GM12878 (cell line): Measurements from ENCODE around the gene SPATA3. TPM values are rescaled to one million over a fixed set of nuclear protein-coding genes. Genes with fewer than 3 reads are reported as not detected.
A peak's percentile ranks its signal among the peaks of the same experiment; 100 is the strongest.

Source experiments
- CBX3 ChIP-seq: fragments of 200-600 bp; sonication (generic); IDR thresholded peaks from 2 replicates; pipeline ENCODE4 v1.6.1; 2016; ENCODE audit warnings: low read depth, borderline replicate concordance
- CEBPZ ChIP-seq: fragments of 150-350 bp; IDR thresholded peaks from 2 replicates; pipeline ENCODE4 v1.6.1; 2016; ENCODE audit warnings: low read depth, low read length
- CHD1 ChIP-seq: IDR thresholded peaks from 2 replicates; pipeline ENCODE4 v1.6.1; 2012; ENCODE audit warnings: low read depth, low read length, improper control_type of control experiment
- ESRRA ChIP-seq: IDR thresholded peaks from 2 replicates; pipeline ENCODE4 v1.6.1; 2012; ENCODE audit warnings: mild to moderate bottlenecking, low read length, improper control_type of control experiment
- EZH2 ChIP-seq: IDR thresholded peaks from 2 replicates; pipeline ENCODE4 v1.6.1; 2012; ENCODE audit warnings: low read depth, mild to moderate bottlenecking, control low read depth, inconsistent platforms, low read length, borderline replicate concordance; ENCODE audit not compliant: control insufficient read depth
- FOXK2 ChIP-seq: fragments of 450-650 bp; IDR thresholded peaks from 2 replicates; pipeline ENCODE4 v1.6.1; 2017; ENCODE audit warnings: mild to moderate bottlenecking, moderate library complexity
- NKRF ChIP-seq: fragments of 450-650 bp; conservative IDR thresholded peaks from 2 replicates; pipeline ENCODE4 v1.6.1; 2017; ENCODE audit warnings: mild to moderate bottlenecking, moderate library complexity
- NR2F1 ChIP-seq: fragments of 450-650 bp; conservative IDR thresholded peaks from 2 replicates; pipeline ENCODE4 v1.6.1; 2017; ENCODE audit warnings: mild to moderate bottlenecking
- POLR2A ChIP-seq: IDR thresholded peaks from 2 replicates; pipeline ENCODE4 v1.6.1; 2011; ENCODE audit warnings: low read depth, mild to moderate bottlenecking, low read length
- POU2F2 ChIP-seq: IDR thresholded peaks from 3 replicates; pipeline ENCODE4 v1.6.1; 2011; ENCODE audit warnings: low read depth, mild to moderate bottlenecking, low read length, borderline replicate concordance
- PRDM15 ChIP-seq: fragments of 450-650 bp; formaldehyde crosslinking; IDR thresholded peaks from 2 replicates; pipeline ENCODE4 v1.4.0; 2020; ENCODE audit warnings: mild to moderate bottlenecking, moderate library complexity
- RAD51 ChIP-seq: fragments of 450-650 bp; IDR thresholded peaks from 2 replicates; pipeline ENCODE4 v1.6.1; 2016; ENCODE audit warnings: moderate library complexity, mild to moderate bottlenecking, inconsistent platforms
- REST ChIP-seq: IDR thresholded peaks from 2 replicates; pipeline ENCODE4 v1.6.1; 2012; ENCODE audit warnings: mild to moderate bottlenecking, low read depth, low read length
- polyA plus RNA-seq, 11 experiments: library from polyadenylated mRNA; depleted of rRNA in 4 of 11; unstranded in 6 of 11; stranded (reverse) in 5 of 11; fragments of >200 nt; fragmentation: Nextera tagmentation in 4 of 11; fragmentation: Illumina TruSeq in 1 of 11; extraction: Ambion mirVana in 4 of 11; extraction: Trizol in 1 of 11; gene quantifications; 1 replicate in 1 of 11; 2 replicates in 10 of 11; pipeline versions ENCODE4 v1.2.1 to v1.2.3, GENCODE V29; 2011 to 2016; ENCODE audit warnings: inconsistent platforms in 2 of 11, missing spikeins in 2 of 11, low read depth in 1 of 11
- total RNA-seq, 4 experiments: library from RNA; depleted of rRNA in 3 of 4; stranded (reverse); fragments of >200 nt in 3 of 4; fragmentation: Illumina TruSeq in 1 of 4; extraction: Trizol in 1 of 4; gene quantifications; 2 replicates each; pipeline versions ENCODE4 v1.2.1 to v1.2.3, GENCODE V29; 2013 to 2021

Gene SPATA3
- total and polyA plus RNA-seq, 10 of the 15 experiments (the other 5 are each of a cell fraction or from before 2014, with no cell fraction given), result not detected

GRCh38 chr2:230974096-230974913 is 21.6 kb upstream of the SPATA3 start (continued):
- TF ChIP-seq REST (peak; percentile 21), NKRF (no peak), RAD51 (peak; percentile 64), POLR2A (0 out of 2 replicates have a peak, but pooled peaks have one; percentile 44), EZH2 (no peak), NR2F1 (peak; percentile 98), CHD1 (0 out of 2 replicates have a peak, but pooled peaks have one; percentile 60), FOXK2 (no peak), CEBPZ (no peak), CBX3 (no peak), ESRRA (0 out of 2 replicates have a peak, but pooled peaks have one; percentile 45), POU2F2 (peak; percentile 81), PRDM15 (CRISPR knock-in tag) (no peak)
